HCT116 (cell line): ENCODE measurements around the gene VRTN. TPM values are rescaled to one million over a fixed set of nuclear protein-coding genes. Genes with fewer than 3 reads are reported as not detected.

Experiments used
- ATAC-seq: fragments of 200-7000 bp; cut with Tn5 transposase; 2 replicates; pipeline ENCODE4 v1.9.1; 2020; ENCODE audit warnings: mild to moderate bottlenecking, moderate library complexity
- BruUV-seq: library from RNA; stranded (reverse); fragments of 400-500 nt; replicated peaks from 2 replicates; lab custom pipeline; 2021; lab: Mats Ljungman, UMichigan
- CTCF ChIA-PET: fragments of 300-600 bp; sonication (Branson Sonifier 250); formaldehyde crosslinking; loops from one replicate; lab custom pipeline; 2021; ENCODE audit warnings: antibody characterized with exemption; lab: Charles Lee
- POLR2A ChIA-PET: fragments of 300-600, 350-600 bp; sonication (Branson Sonifier 250); formaldehyde crosslinking; loops from one replicate; lab custom pipeline; 2021; ENCODE audit warnings: antibody characterized with exemption; lab: Charles Lee
- RAD21 ChIA-PET, 2 experiments: fragments of 300-600 bp; sonication (Branson Sonifier 250); formaldehyde crosslinking; loops; one replicate each; lab custom pipeline; 2023; ENCODE audit warnings: low total read pairs in 2 of 2; ENCODE audit not compliant: uncharacterized antibody in 2 of 2, unreplicated experiment in 2 of 2, low non-redundant PET in 1 of 2; lab: Charles Lee
- DNase-seq: peaks from one replicate; pipeline ENCODE4 v3.0.0-alpha.2; 2010; ENCODE audit warnings: low read depth, low spot score
- H2AFZ ChIP-seq: fragments of 200-600 bp; shearing (Covaris generic), sonication (generic); 2 replicates; pipeline ENCODE4 v1.6.1; 2017; ENCODE audit warnings: low read depth, mixed run types, mixed read lengths, antibody characterized with exemption, low read length; ENCODE audit not compliant: poor library complexity, severe bottlenecking
- H3K27ac ChIP-seq: 2 replicates; pipeline ENCODE4 v1.5.1; 2012; ENCODE audit warnings: low read depth, low read length
- H3K27me3 ChIP-seq: fragments of 200-600 bp; sonication (generic); 2 replicates; pipeline ENCODE4 v1.6.1; 2016; ENCODE audit warnings: mixed run types, low read length, mixed read lengths; ENCODE audit not compliant: insufficient read depth
- H3K36me3 ChIP-seq, 2 experiments: fragments of 200-500 bp in 1 of 2; fragments of 200-600 bp in 1 of 2; sonication (Bioruptor generic) in 1 of 2; sonication (generic) in 1 of 2; 2 replicates each; pipeline versions ENCODE4 v1.5.1 to v1.6.1; 2014 to 2016; ENCODE audit warnings: low read length in 2 of 2, inconsistent platforms in 1 of 2, mixed read lengths in 1 of 2, mixed run types in 1 of 2; ENCODE audit not compliant: insufficient read depth in 2 of 2, control insufficient read depth in 1 of 2
- H3K4me1 ChIP-seq, 2 experiments: fragments of 200-600 bp in 1 of 2; sonication (generic) in 1 of 2; 2 replicates each; pipeline versions ENCODE4 v1.5.1 to v1.6.1; 2012 to 2017; ENCODE audit warnings: low read length in 2 of 2, inconsistent platforms in 1 of 2, mild to moderate bottlenecking in 1 of 2, mixed read lengths in 1 of 2, mixed run types in 1 of 2, moderate library complexity in 1 of 2; ENCODE audit not compliant: insufficient read depth in 2 of 2, control insufficient read depth in 1 of 2
- H3K4me2 ChIP-seq: fragments of 200-600 bp; sonication (generic); 2 replicates; pipeline ENCODE4 v1.6.1; 2017; ENCODE audit warnings: mixed run types, low read length, mixed read lengths
- H3K4me3 ChIP-seq, 2 experiments: fragments of 200-600 bp in 1 of 2; sonication (generic) in 1 of 2; replicated peaks in 1 of 2; 2 replicates each; pipeline ENCODE4 v1.5.1; 2011 to 2016; ENCODE audit warnings: low read length in 2 of 2, control low read depth in 1 of 2, low read depth in 1 of 2, mild to moderate bottlenecking in 1 of 2, mixed read lengths in 1 of 2, mixed run types in 1 of 2
- H3K79me2 ChIP-seq: fragments of 200-600 bp; sonication (generic); 2 replicates; pipeline ENCODE4 v1.6.1; 2017; ENCODE audit warnings: mild to moderate bottlenecking, mixed run types, low read length, moderate library complexity, mixed read lengths; ENCODE audit not compliant: insufficient read depth
- H3K9ac ChIP-seq: fragments of 200-600 bp; sonication (generic); 2 replicates; pipeline ENCODE4 v1.6.1; 2016; ENCODE audit warnings: low read length, mixed read lengths
- H3K9me2 ChIP-seq: fragments of 200-600 bp; sonication (generic), shearing (Covaris generic); 2 replicates; pipeline ENCODE4 v1.6.1; 2017; ENCODE audit warnings: mixed run types, mild to moderate bottlenecking, moderate library complexity; ENCODE audit not compliant: insufficient read depth
- H3K9me3 ChIP-seq, 2 experiments: fragments of 200-500 bp in 1 of 2; fragments of 200-600 bp in 1 of 2; sonication (Bioruptor generic) in 1 of 2; sonication (generic) in 1 of 2; 2 replicates each; pipeline ENCODE4 v1.6.1; 2014 to 2017; ENCODE audit warnings: low read length in 2 of 2, mixed read lengths in 2 of 2, inconsistent platforms in 1 of 2, low read depth in 1 of 2, mild to moderate bottlenecking in 1 of 2, mixed run types in 1 of 2, moderate library complexity in 1 of 2; ENCODE audit not compliant: control insufficient read depth in 1 of 2, insufficient read depth in 1 of 2
- H4K20me1 ChIP-seq: fragments of 200-600 bp; sonication (generic), shearing (Covaris generic); 2 replicates; pipeline ENCODE4 v1.6.1; 2017; ENCODE audit warnings: mixed run types, mild to moderate bottlenecking, moderate library complexity; ENCODE audit not compliant: insufficient read depth
- CEBPB ChIP-seq: IDR thresholded peaks from 2 replicates; pipeline ENCODE4 v1.6.1; 2012; ENCODE audit warnings: low read depth
- CTCF ChIP-seq, 3 experiments: fragments of 200-600 bp in 1 of 3; sonication (generic) in 1 of 3; IDR thresholded peaks in 2 of 3; conservative IDR thresholded peaks in 1 of 3; 2 replicates each; pipeline ENCODE4 v1.5.1; 2012 to 2017; ENCODE audit warnings: low read depth in 2 of 3, low read length in 2 of 3, antibody characterized with exemption in 1 of 3, borderline replicate concordance in 1 of 3, control low read depth in 1 of 3, mild to moderate bottlenecking in 1 of 3, mixed read lengths in 1 of 3, mixed run types in 1 of 3, moderate library complexity in 1 of 3; ENCODE audit not compliant: insufficient read depth in 1 of 3
- ELF1 ChIP-seq: IDR thresholded peaks from 2 replicates; pipeline ENCODE4 v1.6.1; 2012; ENCODE audit warnings: low read depth, borderline replicate concordance
- JUND ChIP-seq: IDR thresholded peaks from 2 replicates; pipeline ENCODE4 v1.6.1; 2012
- RAD21 ChIP-seq: IDR thresholded peaks from 2 replicates; pipeline ENCODE4 v1.6.1; 2012; ENCODE audit warnings: low read depth, mild to moderate bottlenecking
- SP1 ChIP-seq: IDR thresholded peaks from 2 replicates; pipeline ENCODE4 v1.6.1; 2012; ENCODE audit warnings: low read depth
- SRF ChIP-seq: IDR thresholded peaks from 2 replicates; pipeline ENCODE4 v1.6.1; 2012; ENCODE audit warnings: low read depth
- YY1 ChIP-seq: IDR thresholded peaks from 2 replicates; pipeline ENCODE4 v1.6.1; 2011; ENCODE audit warnings: low read length, low read depth, moderate library complexity, mild to moderate bottlenecking; ENCODE audit not compliant: insufficient replicate concordance; ENCODE audit errors: extremely low read depth
- ZFX ChIP-seq: fragments of 450-650 bp; IDR thresholded peaks from 2 replicates; pipeline ENCODE4 v1.6.1; 2017
- ZNF274 ChIP-seq: fragments of 200-500 bp; sonication (Bioruptor generic); IDR thresholded peaks from 2 replicates; pipeline ENCODE4 v1.6.1; 2014; ENCODE audit warnings: mild to moderate bottlenecking, low read depth, low read length, inconsistent platforms
- intact Hi-C: fragments of 100-400 bp; cut with micrococcal nuclease; formaldehyde crosslinking; loops from 2 replicates; pipeline ENCODE4 v1.10.0; 2022
- total RNA-seq: library from RNA; stranded (reverse); gene quantifications from one replicate; pipeline ENCODE4 v1.2.1, GENCODE V29; 2021; ENCODE audit not compliant: unreplicated experiment
- TF ChIP-seq, protein P1 (sequence below): IDR thresholded peaks from 2 replicates; pipeline ENCODE4 v1.6.1; 2012; ENCODE audit warnings: low read depth
- TF ChIP-seq, protein P2 (sequence below): IDR thresholded peaks from 2 replicates; pipeline ENCODE4 v1.6.1; 2012
- TF ChIP-seq, protein P3 (sequence below): IDR thresholded peaks from 2 replicates; pipeline ENCODE4 v1.6.1; 2011; ENCODE audit warnings: mild to moderate bottlenecking, low read length, moderate library complexity; ENCODE audit not compliant: insufficient replicate concordance; ENCODE audit errors: extremely low read depth

VRTN gene
- total RNA-seq, 1 experiment from 2014 or later: 0.10 TPM

DNA sequence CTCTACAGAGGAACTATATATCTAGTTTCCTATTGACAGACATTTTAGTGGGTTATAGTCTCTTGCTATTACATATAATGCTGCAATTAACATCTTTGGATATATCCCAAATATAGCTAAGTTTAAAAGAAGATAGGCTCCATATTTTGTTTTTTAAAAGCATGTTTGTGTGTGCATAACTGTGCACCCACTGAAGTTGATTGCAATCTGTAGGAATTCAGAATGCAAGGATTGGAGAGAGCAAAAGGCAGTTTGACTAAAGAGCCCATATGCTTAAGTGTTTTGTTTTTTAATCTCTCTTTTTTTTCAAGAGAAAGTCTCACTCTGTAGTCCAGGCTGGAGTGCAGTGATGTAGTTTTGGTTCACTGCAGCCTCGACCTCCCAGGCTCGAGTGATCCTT, 36.1 kb upstream of the VRTN start:
- Histone ChIP-seq H2AFZ (no peak overlapping the region), H3K79me2 (no peaks in the 10 kb centered on the region), H3K4me1 (peaks cover 5 to 6% of the 10 kb centered on the region in 2 experiments; a peak in 3 of 4 replicates), H3K27ac (no peak overlapping the region), H3K27me3 (no peaks in the 10 kb centered on the region), H3K9me2 (no peaks in the 10 kb centered on the region), H3K9ac (no peak overlapping the region), H4K20me1 (no peaks in the 10 kb centered on the region), H3K4me3 (no peak overlapping the region), H3K36me3 (no peaks in the 10 kb centered on the region), H3K4me2 (no peak overlapping the region), H3K9me3 (no peaks in the 10 kb centered on the region)
- DNase-seq: no peak
- ChIA-PET RAD21 (no interaction called here), POLR2A (no interaction called here), CTCF (interaction anchor here (0.6 kb wide), 1 partner anchor 33 kb away, joined by 3 read pairs; no protein-coding TSS in a partner anchor)
- no peak for ATAC-seq
- TF ChIP-seq, protein P1, sequence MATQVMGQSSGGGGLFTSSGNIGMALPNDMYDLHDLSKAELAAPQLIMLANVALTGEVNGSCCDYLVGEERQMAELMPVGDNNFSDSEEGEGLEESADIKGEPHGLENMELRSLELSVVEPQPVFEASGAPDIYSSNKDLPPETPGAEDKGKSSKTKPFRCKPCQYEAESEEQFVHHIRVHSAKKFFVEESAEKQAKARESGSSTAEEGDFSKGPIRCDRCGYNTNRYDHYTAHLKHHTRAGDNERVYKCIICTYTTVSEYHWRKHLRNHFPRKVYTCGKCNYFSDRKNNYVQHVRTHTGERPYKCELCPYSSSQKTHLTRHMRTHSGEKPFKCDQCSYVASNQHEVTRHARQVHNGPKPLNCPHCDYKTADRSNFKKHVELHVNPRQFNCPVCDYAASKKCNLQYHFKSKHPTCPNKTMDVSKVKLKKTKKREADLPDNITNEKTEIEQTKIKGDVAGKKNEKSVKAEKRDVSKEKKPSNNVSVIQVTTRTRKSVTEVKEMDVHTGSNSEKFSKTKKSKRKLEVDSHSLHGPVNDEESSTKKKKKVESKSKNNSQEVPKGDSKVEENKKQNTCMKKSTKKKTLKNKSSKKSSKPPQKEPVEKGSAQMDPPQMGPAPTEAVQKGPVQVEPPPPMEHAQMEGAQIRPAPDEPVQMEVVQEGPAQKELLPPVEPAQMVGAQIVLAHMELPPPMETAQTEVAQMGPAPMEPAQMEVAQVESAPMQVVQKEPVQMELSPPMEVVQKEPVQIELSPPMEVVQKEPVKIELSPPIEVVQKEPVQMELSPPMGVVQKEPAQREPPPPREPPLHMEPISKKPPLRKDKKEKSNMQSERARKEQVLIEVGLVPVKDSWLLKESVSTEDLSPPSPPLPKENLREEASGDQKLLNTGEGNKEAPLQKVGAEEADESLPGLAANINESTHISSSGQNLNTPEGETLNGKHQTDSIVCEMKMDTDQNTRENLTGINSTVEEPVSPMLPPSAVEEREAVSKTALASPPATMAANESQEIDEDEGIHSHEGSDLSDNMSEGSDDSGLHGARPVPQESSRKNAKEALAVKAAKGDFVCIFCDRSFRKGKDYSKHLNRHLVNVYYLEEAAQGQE: no peak
- TF ChIP-seq YY1 (no peak), JUND (no peak), ZNF274 (no peak), CEBPB (no peak), CTCF (IDR thresholded peaks at IDR 0.05 in 2 of 3, conservative IDR thresholded peaks at IDR 0.05 in 1 of 3; ENCODE audit: borderline replicate concordance in 1 of 3, insufficient read depth in 1 of 3, low read depth in 2 of 3, low read length in 2 of 3) (no peak), ZFX (no peak), SP1 (no peak), SRF (no peak), ELF1 (no peak), RAD21 (no peak)
- TF ChIP-seq, protein P2, sequence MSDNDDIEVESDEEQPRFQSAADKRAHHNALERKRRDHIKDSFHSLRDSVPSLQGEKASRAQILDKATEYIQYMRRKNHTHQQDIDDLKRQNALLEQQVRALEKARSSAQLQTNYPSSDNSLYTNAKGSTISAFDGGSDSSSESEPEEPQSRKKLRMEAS: no peak
- TF ChIP-seq, protein P3, sequence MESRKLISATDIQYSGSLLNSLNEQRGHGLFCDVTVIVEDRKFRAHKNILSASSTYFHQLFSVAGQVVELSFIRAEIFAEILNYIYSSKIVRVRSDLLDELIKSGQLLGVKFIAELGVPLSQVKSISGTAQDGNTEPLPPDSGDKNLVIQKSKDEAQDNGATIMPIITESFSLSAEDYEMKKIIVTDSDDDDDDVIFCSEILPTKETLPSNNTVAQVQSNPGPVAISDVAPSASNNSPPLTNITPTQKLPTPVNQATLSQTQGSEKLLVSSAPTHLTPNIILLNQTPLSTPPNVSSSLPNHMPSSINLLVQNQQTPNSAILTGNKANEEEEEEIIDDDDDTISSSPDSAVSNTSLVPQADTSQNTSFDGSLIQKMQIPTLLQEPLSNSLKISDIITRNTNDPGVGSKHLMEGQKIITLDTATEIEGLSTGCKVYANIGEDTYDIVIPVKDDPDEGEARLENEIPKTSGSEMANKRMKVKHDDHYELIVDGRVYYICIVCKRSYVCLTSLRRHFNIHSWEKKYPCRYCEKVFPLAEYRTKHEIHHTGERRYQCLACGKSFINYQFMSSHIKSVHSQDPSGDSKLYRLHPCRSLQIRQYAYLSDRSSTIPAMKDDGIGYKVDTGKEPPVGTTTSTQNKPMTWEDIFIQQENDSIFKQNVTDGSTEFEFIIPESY: no peak
- no TSS peak for BruUV-seq
- intact Hi-C loops: no loop called here
